ENCODE measurements around the gene PTPRB.

- TF ChIP-seq CTCF (IDR thresholded peaks at IDR 0.05) (no peak), POLR2A (IDR thresholded peaks at IDR 0.05) (no peak)
These were observed 11.6 kb upstream of the PTPRB start for GRCh38 chr12:70648831-70649230.

Measured in testis (tissue), 2 donors.